Measurements from ENCODE around the gene GPC5.

Gene GPC5

DNA sequence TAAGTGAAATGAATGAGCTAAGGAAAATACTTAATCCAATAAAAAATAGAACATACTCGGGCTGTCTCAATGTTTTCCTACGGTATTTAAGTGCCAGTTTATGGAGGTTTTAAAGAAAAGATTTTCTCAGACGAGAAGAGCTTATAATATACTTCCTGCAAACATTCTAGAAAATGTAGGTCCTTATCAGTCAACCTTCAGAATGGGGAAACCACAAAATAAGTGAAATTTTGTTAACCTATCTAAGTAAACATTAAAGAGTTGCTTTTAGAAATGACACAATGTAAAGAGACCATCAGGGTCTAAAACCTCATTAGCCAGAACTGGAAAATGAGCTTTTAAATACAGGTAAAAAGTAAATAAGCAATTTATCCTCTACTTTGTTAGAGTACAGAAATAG is 38.8 kb upstream of the GPC5 start:
- no peak for TF ChIP-seq CTCF (IDR thresholded peaks at IDR 0.05; ENCODE audit: extremely low read depth, missing control alignments)
- DNase-seq (ENCODE audit: low spot score), result no peak

DNA sequence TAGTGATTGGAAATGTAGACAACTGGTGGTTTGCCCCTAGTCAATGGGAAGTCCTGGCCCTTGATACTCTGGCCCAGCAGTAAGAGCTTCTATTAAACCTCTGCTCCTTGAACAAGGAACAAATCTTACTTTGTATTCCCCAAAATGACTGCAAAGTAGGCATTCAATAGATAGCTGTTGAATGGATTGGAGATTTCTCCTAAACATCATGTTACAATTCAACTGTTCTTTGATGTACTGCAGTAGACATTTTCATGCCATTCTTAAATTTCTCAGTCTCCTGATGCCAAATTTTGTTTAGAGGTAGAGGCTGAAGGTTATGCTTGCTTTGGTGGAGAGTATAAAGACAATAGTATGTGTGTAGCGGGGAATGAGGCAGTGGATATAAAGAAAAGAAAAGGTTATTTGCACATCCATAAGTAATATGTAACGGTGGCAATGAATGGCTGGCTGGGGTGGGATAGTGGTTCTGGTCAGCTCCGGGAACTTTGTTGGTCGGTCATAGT is 38.1 kb upstream of the GPC5 start:
- no peak for DNase-seq (ENCODE audit: low spot score)
- TF ChIP-seq CTCF (IDR thresholded peaks at IDR 0.05; ENCODE audit: extremely low read depth, missing control alignments), result no peak

DNA sequence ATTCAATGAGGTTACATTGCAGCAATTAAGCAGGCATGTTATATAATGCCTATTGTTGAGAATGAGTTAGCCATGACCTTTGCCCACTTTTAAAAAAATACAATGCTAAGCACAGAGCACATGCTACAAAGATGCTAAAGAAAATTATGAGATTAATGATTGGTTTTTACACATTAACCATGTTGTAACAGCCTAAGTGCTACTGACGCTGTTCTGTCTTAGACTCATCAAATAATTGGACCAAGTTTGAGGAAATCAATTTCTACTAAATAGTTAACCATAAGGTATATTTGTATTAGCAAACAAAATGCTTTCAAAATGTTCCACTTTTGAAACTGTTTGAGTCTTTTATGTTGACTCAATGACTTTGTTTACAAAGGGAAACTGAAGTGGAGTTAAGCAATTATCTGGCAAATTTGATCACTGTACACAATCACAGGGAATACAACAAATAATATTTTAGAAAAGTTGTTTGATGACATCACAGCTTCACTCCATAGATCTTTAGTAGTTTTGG is 36.6 kb upstream of the GPC5 start:
- no peak for TF ChIP-seq CTCF (IDR thresholded peaks at IDR 0.05; ENCODE audit: extremely low read depth, missing control alignments)
- no peak for DNase-seq (ENCODE audit: low spot score)

GRCh38 chr13:91362908-91363307 is 35.5 kb upstream of the GPC5 start:
- TF ChIP-seq CTCF (IDR thresholded peaks at IDR 0.05; ENCODE audit: extremely low read depth, missing control alignments), result no peak

DNA sequence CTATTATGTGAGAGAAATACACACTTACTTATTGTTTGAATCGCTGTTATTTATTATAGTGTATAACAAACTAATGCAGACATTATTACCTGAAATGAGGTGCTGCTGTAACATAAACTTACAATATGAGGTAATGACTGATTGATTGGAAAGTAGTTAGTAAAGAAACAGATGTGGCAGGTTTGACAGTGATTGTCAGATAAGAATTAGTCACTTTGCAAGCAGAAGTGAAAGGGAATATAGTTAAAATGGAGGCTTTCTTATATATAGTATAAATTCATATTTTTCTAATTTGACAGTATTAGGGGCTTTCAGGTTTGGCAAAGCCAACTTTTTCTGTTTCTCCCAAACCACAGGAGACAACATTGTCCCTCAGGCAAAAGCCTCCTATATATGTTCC is 30.3 kb upstream of the GPC5 start:
- DNase-seq (ENCODE audit: low spot score), result no peak
- no peak for TF ChIP-seq CTCF (IDR thresholded peaks at IDR 0.05; ENCODE audit: extremely low read depth, missing control alignments)

More at GRCh38 chr13:91362908-91363307, 35.5 kb upstream of the GPC5 start:
- no peak for DNase-seq (ENCODE audit: low spot score)

GRCh38 chr13:91368676-91369440 is 29.6 kb upstream of the GPC5 start:
- no peak for TF ChIP-seq CTCF (IDR thresholded peaks at IDR 0.05; ENCODE audit: extremely low read depth, missing control alignments)
- no peak for DNase-seq (ENCODE audit: low spot score)

DNA sequence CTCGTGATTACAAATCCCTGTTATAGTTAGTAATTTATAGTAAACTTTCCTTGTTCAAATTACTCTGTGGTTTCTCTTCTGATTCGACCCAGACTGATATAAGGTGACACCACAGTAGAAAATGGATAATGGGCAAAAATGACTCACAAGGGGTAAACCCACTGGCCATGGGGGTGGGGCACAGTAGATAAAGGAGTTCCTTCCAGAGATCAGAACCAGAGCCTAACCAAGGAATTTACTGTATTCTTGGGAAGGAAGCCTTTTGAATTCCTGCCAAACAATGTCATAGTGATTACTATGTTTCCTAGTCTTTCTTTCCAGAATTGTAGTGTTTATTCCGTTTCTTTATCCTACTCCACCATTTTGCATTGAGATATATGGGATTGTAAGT is 29.0 kb upstream of the GPC5 start:
- no peak for TF ChIP-seq CTCF (IDR thresholded peaks at IDR 0.05; ENCODE audit: extremely low read depth, missing control alignments)
- no peak for DNase-seq (ENCODE audit: low spot score)

Measured in GM20000 (cell line).